ENCODE data around the gene KLHDC10.

DNA sequence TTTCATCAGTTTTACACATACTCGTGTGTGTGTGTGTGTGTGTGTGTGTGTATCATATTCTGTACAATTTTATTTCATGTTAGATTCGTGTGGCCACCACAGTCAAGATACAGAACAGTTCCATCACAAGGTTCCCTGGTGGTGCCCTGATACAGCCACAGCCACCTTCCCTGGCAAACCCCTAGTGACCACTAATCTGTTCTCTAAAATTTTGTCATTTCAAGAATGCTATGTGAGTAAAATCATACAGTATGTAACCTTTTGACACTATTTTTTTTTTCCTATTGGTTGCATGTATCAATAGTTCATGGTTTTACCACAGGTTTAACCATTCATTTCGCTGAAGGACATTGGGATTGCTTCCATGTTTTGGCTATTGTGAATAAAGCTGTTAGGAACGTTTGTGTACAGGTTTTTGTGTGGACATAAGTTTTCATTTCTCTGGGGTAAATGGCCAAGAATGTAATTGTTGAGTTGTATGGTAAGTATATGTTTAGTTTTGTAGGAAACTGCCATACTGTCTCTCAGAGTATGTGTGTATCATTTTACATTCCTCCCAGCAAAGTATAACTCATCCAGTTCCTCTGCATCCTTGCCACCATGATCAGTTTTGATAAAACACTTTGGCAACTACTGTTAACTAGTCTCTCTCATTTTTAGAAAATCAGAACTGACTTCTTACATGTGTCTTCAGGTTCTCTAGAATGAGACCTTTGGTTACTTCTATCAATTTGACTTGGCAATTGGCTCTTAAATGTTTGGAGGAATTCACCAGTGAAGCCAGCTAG lies 20.6 kb downstream of the KLHDC10 start:
- TF ChIP-seq, protein P1, sequence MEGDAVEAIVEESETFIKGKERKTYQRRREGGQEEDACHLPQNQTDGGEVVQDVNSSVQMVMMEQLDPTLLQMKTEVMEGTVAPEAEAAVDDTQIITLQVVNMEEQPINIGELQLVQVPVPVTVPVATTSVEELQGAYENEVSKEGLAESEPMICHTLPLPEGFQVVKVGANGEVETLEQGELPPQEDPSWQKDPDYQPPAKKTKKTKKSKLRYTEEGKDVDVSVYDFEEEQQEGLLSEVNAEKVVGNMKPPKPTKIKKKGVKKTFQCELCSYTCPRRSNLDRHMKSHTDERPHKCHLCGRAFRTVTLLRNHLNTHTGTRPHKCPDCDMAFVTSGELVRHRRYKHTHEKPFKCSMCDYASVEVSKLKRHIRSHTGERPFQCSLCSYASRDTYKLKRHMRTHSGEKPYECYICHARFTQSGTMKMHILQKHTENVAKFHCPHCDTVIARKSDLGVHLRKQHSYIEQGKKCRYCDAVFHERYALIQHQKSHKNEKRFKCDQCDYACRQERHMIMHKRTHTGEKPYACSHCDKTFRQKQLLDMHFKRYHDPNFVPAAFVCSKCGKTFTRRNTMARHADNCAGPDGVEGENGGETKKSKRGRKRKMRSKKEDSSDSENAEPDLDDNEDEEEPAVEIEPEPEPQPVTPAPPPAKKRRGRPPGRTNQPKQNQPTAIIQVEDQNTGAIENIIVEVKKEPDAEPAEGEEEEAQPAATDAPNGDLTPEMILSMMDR (IDR thresholded peaks at IDR 0.05), result no peak
- TF ChIP-seq POLR2A (IDR thresholded peaks at IDR 0.05) (no peak), POLR2AphosphoS5 (IDR thresholded peaks at IDR 0.05) (no peak), EP300 (IDR thresholded peaks at IDR 0.05) (no peak)
